Lung (tissue), 12 donors: ENCODE measurements around the gene HOXB7. TPM values are rescaled to one million over a fixed set of nuclear protein-coding genes. Genes with fewer than 3 reads are reported as not detected.

Experiments used
- ATAC-seq: fragments of 200-7000 bp; cut with Tn5 transposase; one replicate; pipeline ENCODE4 v1.9.1; 2020; ENCODE audit warnings: moderate number of reproducible peaks; ENCODE audit not compliant: insufficient read depth, low FRiP score
- DNase-seq, 3 donors: peaks; one replicate each; pipeline ENCODE4 v3.0.0-alpha.2; 2013 to 2017
- H3K27ac ChIP-seq, 2 donors: one replicate each; pipeline ENCODE4 v1.5.1; 2013; ENCODE audit warnings: mild to moderate bottlenecking in 2 of 2, moderate library complexity in 2 of 2, control low read depth in 1 of 2, inconsistent platforms in 1 of 2, low read depth in 1 of 2, low read length in 1 of 2
- H3K27me3 ChIP-seq, 3 donors: one replicate each; pipeline ENCODE4 v1.5.1; 2013; ENCODE audit warnings: low read length in 2 of 3; ENCODE audit not compliant: control insufficient read depth in 3 of 3, insufficient read depth in 3 of 3
- H3K36me3 ChIP-seq, 4 donors: one replicate each; pipeline ENCODE4 v1.5.1; 2013; ENCODE audit warnings: low read length in 4 of 4, mild to moderate bottlenecking in 1 of 4, moderate library complexity in 1 of 4; ENCODE audit not compliant: control insufficient read depth in 4 of 4, insufficient read depth in 4 of 4
- H3K4me1 ChIP-seq, 5 donors: one replicate each; pipeline ENCODE4 v1.5.1; 2013; ENCODE audit warnings: low read length in 5 of 5, mild to moderate bottlenecking in 2 of 5, moderate library complexity in 1 of 5; ENCODE audit not compliant: control insufficient read depth in 5 of 5, insufficient read depth in 5 of 5
- H3K4me3 ChIP-seq: one replicate; pipeline ENCODE4 v1.5.1; 2013; ENCODE audit warnings: mild to moderate bottlenecking, control low read depth, moderate library complexity
- H3K9ac ChIP-seq, 2 donors: one replicate each; pipeline ENCODE4 v1.5.1; 2013; ENCODE audit warnings: low read length in 2 of 2, control low read depth in 1 of 2; ENCODE audit not compliant: insufficient read depth in 1 of 2
- H3K9me3 ChIP-seq, 4 donors: one replicate each; pipeline ENCODE4 v1.5.1; 2013; ENCODE audit warnings: low read length in 3 of 4, mild to moderate bottlenecking in 1 of 4, moderate library complexity in 1 of 4; ENCODE audit not compliant: control insufficient read depth in 4 of 4, insufficient read depth in 3 of 4
- WGBS, 2 donors: extraction: QIAGEN DNeasy Blood & Tissue Kit; methylation state at CpG; one replicate each; pipeline ENCODE4 v1.1.7; 2013; 5-methylcytosine and 5-hydroxymethylcytosine counted together
- polyA plus RNA-seq, 2 donors: library from polyadenylated mRNA; stranded (reverse); fragments of 200-250 nt; gene quantifications; one replicate each; pipeline ENCODE4 v1.2.1, GENCODE V29; 2013
- total RNA-seq, 2 donors: library from RNA; depleted of rRNA in 1 of 2; stranded (reverse); fragments of >200 nt in 1 of 2; gene quantifications; one replicate each; pipeline ENCODE4 v1.2.1, GENCODE V29; 2014 to 2021
- TF ChIP-seq, protein P1 (sequence below): IDR thresholded peaks from 2 replicates; pipeline ENCODE4 v1.5.1; 2012; ENCODE audit warnings: mild to moderate bottlenecking; ENCODE audit errors: control extremely low read depth, extremely low read depth
- donor health status: control.
- donor health status: control.
- donor health status: Bipolar disorder and iron deficiency.
- donor health status: healthy.
- donor health status: DM: yes; HTN: yes; CAD: no.

HOXB7 gene
- total and polyA plus RNA-seq, 4 donors: 0.43 to 3.3 (median 2.3) TPM

DNA sequence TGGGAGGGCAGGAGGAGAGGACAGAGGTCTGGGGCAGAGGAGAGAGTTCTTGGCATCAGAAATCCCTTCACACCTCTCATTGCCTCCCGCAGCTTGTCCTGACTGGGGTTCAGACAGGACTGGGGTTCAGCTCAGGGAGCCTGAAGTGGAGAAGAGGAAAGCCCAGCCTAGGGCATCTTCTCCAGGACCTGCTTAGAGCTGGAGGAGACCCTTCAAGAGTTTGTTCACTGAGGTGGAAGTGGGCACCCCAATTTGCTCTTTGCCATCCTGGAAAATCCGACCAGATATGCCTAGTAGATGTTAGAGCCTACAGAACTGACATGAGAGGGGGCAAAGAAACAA, 22.8 kb downstream of the HOXB7 start:
- Histone ChIP-seq H3K9me3 (no peaks in the 10 kb centered on the region), H3K9ac (peak overlapping the region; percentile 61 to 98), H3K4me1 (peaks cover 0 to 69% (median 7%) of the 10 kb centered on the region in 5 donors), H3K27ac (peak overlapping the region in 1 of 2 donors; percentile 77), H3K27me3 (peaks cover 3 to 60% (median 5%) of the 10 kb centered on the region in 3 donors), H3K36me3 (peaks cover 0 to 11% (median 3%) of the 10 kb centered on the region in 4 donors), H3K4me3 (no peak overlapping the region)
- ATAC-seq: no peak
- TF ChIP-seq, protein P1, sequence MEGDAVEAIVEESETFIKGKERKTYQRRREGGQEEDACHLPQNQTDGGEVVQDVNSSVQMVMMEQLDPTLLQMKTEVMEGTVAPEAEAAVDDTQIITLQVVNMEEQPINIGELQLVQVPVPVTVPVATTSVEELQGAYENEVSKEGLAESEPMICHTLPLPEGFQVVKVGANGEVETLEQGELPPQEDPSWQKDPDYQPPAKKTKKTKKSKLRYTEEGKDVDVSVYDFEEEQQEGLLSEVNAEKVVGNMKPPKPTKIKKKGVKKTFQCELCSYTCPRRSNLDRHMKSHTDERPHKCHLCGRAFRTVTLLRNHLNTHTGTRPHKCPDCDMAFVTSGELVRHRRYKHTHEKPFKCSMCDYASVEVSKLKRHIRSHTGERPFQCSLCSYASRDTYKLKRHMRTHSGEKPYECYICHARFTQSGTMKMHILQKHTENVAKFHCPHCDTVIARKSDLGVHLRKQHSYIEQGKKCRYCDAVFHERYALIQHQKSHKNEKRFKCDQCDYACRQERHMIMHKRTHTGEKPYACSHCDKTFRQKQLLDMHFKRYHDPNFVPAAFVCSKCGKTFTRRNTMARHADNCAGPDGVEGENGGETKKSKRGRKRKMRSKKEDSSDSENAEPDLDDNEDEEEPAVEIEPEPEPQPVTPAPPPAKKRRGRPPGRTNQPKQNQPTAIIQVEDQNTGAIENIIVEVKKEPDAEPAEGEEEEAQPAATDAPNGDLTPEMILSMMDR: no peak
- DNase-seq: peak in 1 of 3 donors; percentile 41
- 21 to 36% methylated on average over 2 of the region's 2 CpGs for WGBS, 2 donors

DNA sequence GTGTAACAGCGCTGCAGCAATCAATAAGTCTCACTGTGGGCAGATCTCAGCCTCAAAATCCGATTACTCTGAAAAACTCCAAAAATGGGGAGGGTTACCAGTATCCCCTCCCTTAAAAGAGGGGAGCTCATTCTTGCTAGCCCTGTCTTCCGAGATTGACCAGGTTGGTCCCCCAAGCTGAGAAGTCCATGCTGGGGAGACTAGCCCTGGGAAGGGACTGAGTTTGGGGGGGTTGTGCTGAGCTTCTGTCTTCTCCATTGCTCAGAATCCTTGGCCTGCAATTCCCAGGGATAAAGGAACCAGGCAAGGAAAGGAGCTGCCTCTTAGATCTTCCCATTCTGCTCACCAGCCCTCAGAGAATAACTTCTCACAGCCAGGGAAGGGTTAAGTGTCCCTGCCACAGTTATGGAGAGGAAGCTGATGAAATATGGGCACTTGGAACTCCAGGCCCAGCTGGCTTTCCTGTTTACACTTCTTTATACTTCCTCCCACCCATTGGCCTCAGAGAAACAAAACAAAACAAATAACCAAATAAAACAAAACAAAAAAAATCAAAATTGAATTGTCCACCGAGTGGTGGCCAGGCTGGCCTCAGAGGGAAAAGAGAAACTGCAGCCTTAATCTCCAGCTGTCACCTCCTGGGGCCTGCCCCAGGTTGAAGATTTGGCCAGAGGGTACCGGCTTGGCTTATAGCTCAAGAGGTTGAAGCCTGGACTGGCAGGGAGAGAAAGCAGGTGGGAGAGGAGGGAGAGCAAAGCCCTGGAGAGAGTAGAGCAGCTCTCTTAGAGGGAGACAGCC, 23.3 kb downstream of the HOXB7 start:
- Histone ChIP-seq H3K36me3 (peaks cover 0 to 11% (median 3%) of the 10 kb centered on the region in 4 donors), H3K27ac (peak overlapping the region in 1 of 2 donors; percentile 77), H3K9me3 (no peaks in the 10 kb centered on the region), H3K4me3 (no peak overlapping the region), H3K9ac (peak overlapping the region; percentile 61 to 98), H3K4me1 (peaks cover 0 to 74% (median 7%) of the 10 kb centered on the region in 5 donors), H3K27me3 (peaks cover 3 to 56% (median 5%) of the 10 kb centered on the region in 3 donors)
- ATAC-seq (no peak), DNase-seq (peak; percentile 88 to 97 (median 96))
- WGBS, 2 donors: 19 to 27% methylated on average over 5 of the region's 5 CpGs
- TF ChIP-seq, protein P1: no peak

DNA sequence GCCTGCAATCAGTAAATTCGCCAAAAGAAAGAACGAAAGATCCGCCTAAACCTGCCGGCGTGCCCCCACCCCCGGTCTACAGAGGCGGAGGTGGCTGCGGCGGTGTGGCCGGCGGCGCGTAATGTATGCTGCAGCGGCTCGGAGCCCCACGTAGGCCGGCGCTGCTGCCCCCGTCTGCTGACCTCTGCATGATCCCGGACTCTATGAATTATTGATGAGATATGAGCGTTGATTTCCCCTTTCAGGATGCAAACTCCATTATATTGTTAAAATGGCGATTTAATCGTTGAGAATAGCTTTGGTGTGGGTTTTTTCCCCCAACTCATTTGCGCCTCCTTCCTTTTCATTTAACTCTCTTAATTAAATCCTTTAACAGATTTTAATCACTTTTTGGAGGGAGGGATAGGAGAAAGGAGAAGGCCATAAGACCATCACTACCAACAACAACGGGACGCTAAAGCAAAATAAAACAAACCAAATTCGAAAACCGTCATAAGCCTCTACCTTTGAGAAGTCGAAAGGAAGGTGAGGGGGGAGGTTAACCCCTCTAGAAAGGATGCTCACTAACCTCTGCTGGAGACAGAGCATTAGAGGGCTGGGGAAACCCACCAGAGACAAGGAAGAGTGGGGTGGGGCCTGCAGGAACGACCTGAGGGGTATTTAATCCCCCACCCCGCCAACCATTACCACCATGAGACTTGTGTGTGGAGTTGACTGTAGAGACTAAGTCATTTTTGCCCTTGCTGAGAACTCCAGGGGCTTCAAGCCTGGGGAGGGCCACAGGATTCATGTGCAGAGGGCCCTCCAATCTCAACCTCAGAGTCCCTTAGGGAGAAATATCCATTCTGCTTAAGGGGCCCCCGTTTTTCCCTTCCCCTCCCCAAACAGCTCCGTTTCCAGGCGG, 24.2 kb downstream of the HOXB7 start:
- TF ChIP-seq, protein P1: no peak
- Histone ChIP-seq H3K27ac (peak overlapping the region in 1 of 2 donors; percentile 59), H3K27me3 (peaks cover 3 to 50% (median 5%) of the 10 kb centered on the region in 3 donors), H3K4me1 (peaks cover 0 to 77% (median 7%) of the 10 kb centered on the region in 5 donors), H3K9me3 (peaks cover 0 to 2% (median 0%) of the 10 kb centered on the region in 4 donors), H3K9ac (peak overlapping the region; percentile 66 to 98), H3K36me3 (peaks cover 0 to 11% (median 3%) of the 10 kb centered on the region in 4 donors), H3K4me3 (no peak overlapping the region)
- no peak for ATAC-seq
- WGBS, 2 donors: 6 to 12% methylated on average over 34 of the region's 34 CpGs
- DNase-seq: peak; percentile 60 to 69 (median 68)
